Mesenchymal stem cell (in vitro differentiated cells and primary cell): ENCODE measurements around the gene GPR15LG. TPM values are rescaled to one million over a fixed set of nuclear protein-coding genes. Genes with fewer than 3 reads are reported as not detected.
"Not testable (repeated sequence)": the region's sequence is repeated elsewhere in the genome, so short reads cannot be mapped to it uniquely, and the experiment has no call there.

Source experiments
- DNase-seq: peaks from one replicate; pipeline ENCODE4 v3.0.0-alpha.2; 2013
- H2AFZ ChIP-seq: one replicate; pipeline ENCODE4 v1.6.1; 2013; ENCODE audit warnings: low read depth, mild to moderate bottlenecking, control low read depth, inconsistent platforms, low read length, moderate library complexity
- H2AK5ac ChIP-seq: 2 replicates; pipeline ENCODE4 v1.6.1; 2013; ENCODE audit warnings: low read length, moderate library complexity, mild to moderate bottlenecking, inconsistent platforms; ENCODE audit not compliant: severe bottlenecking
- H2BK120ac ChIP-seq: one replicate; pipeline ENCODE4 v1.6.1; 2013; ENCODE audit warnings: low read depth, mild to moderate bottlenecking, inconsistent platforms, low read length, moderate library complexity
- H2BK12ac ChIP-seq, 2 experiments: one replicate each; pipeline ENCODE4 v1.6.1; 2013; ENCODE audit warnings: inconsistent platforms in 2 of 2, low read length in 2 of 2, mild to moderate bottlenecking in 2 of 2, moderate library complexity in 2 of 2, control low read depth in 1 of 2
- H2BK15ac ChIP-seq: one replicate; pipeline ENCODE4 v1.6.1; 2013; ENCODE audit warnings: mild to moderate bottlenecking, low read depth, inconsistent platforms; ENCODE audit not compliant: poor library complexity, severe bottlenecking
- H2BK5ac ChIP-seq: 2 replicates; pipeline ENCODE4 v1.6.1; 2013; ENCODE audit warnings: low read depth, mild to moderate bottlenecking, low read length, control low read depth, inconsistent platforms; ENCODE audit not compliant: poor library complexity, severe bottlenecking
- H3K14ac ChIP-seq, 2 experiments: one replicate each; pipeline ENCODE4 v1.6.1; 2013; ENCODE audit warnings: inconsistent platforms in 2 of 2, low read length in 2 of 2, control low read depth in 1 of 2, mild to moderate bottlenecking in 1 of 2, moderate library complexity in 1 of 2
- H3K18ac ChIP-seq, 2 experiments: one replicate each; pipeline ENCODE4 v1.6.1; 2013; ENCODE audit warnings: inconsistent platforms in 2 of 2, low read length in 2 of 2, control low read depth in 1 of 2, low read depth in 1 of 2, mild to moderate bottlenecking in 1 of 2
- H3K23ac ChIP-seq, 2 experiments: one replicate each; pipeline ENCODE4 v1.6.1; 2013; ENCODE audit warnings: inconsistent platforms in 2 of 2, low read length in 2 of 2, mild to moderate bottlenecking in 2 of 2, moderate library complexity in 2 of 2, control low read depth in 1 of 2
- H3K27ac ChIP-seq: 2 replicates; pipeline ENCODE4 v1.5.1; 2013; ENCODE audit warnings: mild to moderate bottlenecking, moderate library complexity, low read length, control low read depth, inconsistent platforms; ENCODE audit not compliant: poor library complexity, severe bottlenecking
- H3K27me3 ChIP-seq, 2 experiments: 2 replicates each; pipeline versions ENCODE4 v1.6.1 to v1.7.0; 2013; ENCODE audit warnings: low read length in 2 of 2, mild to moderate bottlenecking in 2 of 2, moderate library complexity in 2 of 2, control low read depth in 1 of 2, inconsistent platforms in 1 of 2; ENCODE audit not compliant: control insufficient read depth in 1 of 2, insufficient read depth in 1 of 2
- H3K36me3 ChIP-seq, 2 experiments: 2 replicates each; pipeline versions ENCODE4 v1.6.1 to v1.7.0; 2013; ENCODE audit warnings: low read length in 2 of 2, control low read depth in 1 of 2, inconsistent platforms in 1 of 2, low read depth in 1 of 2, mild to moderate bottlenecking in 1 of 2; ENCODE audit not compliant: insufficient read depth in 2 of 2, control insufficient read depth in 1 of 2
- H3K4ac ChIP-seq, 2 experiments: one replicate each; pipeline ENCODE4 v1.6.1; 2013; ENCODE audit warnings: inconsistent platforms in 2 of 2, low read length in 2 of 2, mild to moderate bottlenecking in 2 of 2, moderate library complexity in 2 of 2, control low read depth in 1 of 2, low read depth in 1 of 2
- H3K4me1 ChIP-seq: 2 replicates; pipeline ENCODE4 v1.6.1; 2013; ENCODE audit warnings: low read depth, low read length, control low read depth; ENCODE audit not compliant: control insufficient read depth, insufficient read depth
- H3K4me2 ChIP-seq: 2 replicates; pipeline ENCODE4 v1.6.1; 2013; ENCODE audit warnings: low read length, mild to moderate bottlenecking, inconsistent platforms; ENCODE audit not compliant: poor library complexity, severe bottlenecking
- H3K4me3 ChIP-seq, 2 experiments: 2 replicates each; pipeline versions ENCODE4 v1.5.1 to v1.7.0; 2013; ENCODE audit warnings: low read length in 2 of 2, mild to moderate bottlenecking in 2 of 2, control low read depth in 1 of 2, low read depth in 1 of 2; ENCODE audit not compliant: insufficient read depth in 1 of 2
- H3K79me1 ChIP-seq: replicated peaks from 2 replicates; pipeline ENCODE4 v1.6.1; 2013; ENCODE audit warnings: mild to moderate bottlenecking, control low read depth, low read length, inconsistent platforms; ENCODE audit not compliant: poor library complexity, severe bottlenecking
- H3K9ac ChIP-seq: 2 replicates; pipeline ENCODE4 v1.7.0; 2013; ENCODE audit warnings: mild to moderate bottlenecking, low read length, moderate library complexity
- H3K9me3 ChIP-seq: 2 replicates; pipeline ENCODE4 v1.7.0; 2013; ENCODE audit warnings: mild to moderate bottlenecking, low read length; ENCODE audit not compliant: control insufficient read depth
- H4K8ac ChIP-seq: one replicate; pipeline ENCODE4 v1.6.1; 2013; ENCODE audit warnings: inconsistent platforms, mild to moderate bottlenecking, low read length, moderate library complexity
- H4K91ac ChIP-seq: one replicate; pipeline ENCODE4 v1.6.1; 2013; ENCODE audit warnings: mild to moderate bottlenecking, low read length, inconsistent platforms
- WGBS: methylation state at CpG from one replicate; pipeline ENCODE4 v1.1.7; 2013; ENCODE audit warnings: mixed read lengths; 5-methylcytosine and 5-hydroxymethylcytosine counted together
- polyA plus RNA-seq, 2 experiments: library from polyadenylated mRNA; stranded (reverse); fragments of 200-250 nt; gene quantifications; one replicate each; pipeline ENCODE4 v1.2.3, GENCODE V29; 2013

Gene GPR15LG
- not detected for polyA plus RNA-seq (2013, experiment 1 of 2)
- not detected for polyA plus RNA-seq (2013, experiment 2 of 2)

GRCh38 chr10:84173501-84173929 is at the start of gene GPR15LG:
Gene GPR15LG, plus strand, starts transcription at chr10:84173801. Its CDS starts 51 bp downstream, at chr10:84173852.
- Histone ChIP-seq H3K79me1 (no peaks in the 10 kb centered on the region), H3K14ac (no peak within 1 kb of the TSS), H2BK12ac (no peak within 1 kb of the TSS), H2BK120ac (no peak within 1 kb of the TSS), H2AFZ (no peak within 1 kb of the TSS), H4K91ac (no peak within 1 kb of the TSS), H2BK15ac (no peak within 1 kb of the TSS), H3K36me3 (no peaks in the 10 kb centered on the region), H4K8ac (no peak within 1 kb of the TSS), H3K27me3 (peaks cover 0 to 7% of the 10 kb centered on the region in 2 experiments), H3K9ac (no peak within 1 kb of the TSS), H3K4me2 (no peak within 1 kb of the TSS), H3K27ac (peak within 1 kb of the TSS; percentile 96), H3K9me3 (no peaks in the 10 kb centered on the region), H2AK5ac (peak within 1 kb of the TSS; percentile 95), H3K18ac (no peak within 1 kb of the TSS), H3K4ac (no peak within 1 kb of the TSS), H3K23ac (no peak within 1 kb of the TSS), H3K4me3 (no peak within 1 kb of the TSS), H3K4me1 (peaks cover 27% of the 10 kb centered on the region), H2BK5ac (peak within 1 kb of the TSS; percentile 45)
- no peak for DNase-seq
- WGBS, result 84% methylated on average over 2 of the region's 2 CpGs

- H3K79me1 ChIP-seq, H4K8ac ChIP-seq, H3K27me3 ChIP-seq, H3K23ac ChIP-seq, H3K9me3 ChIP-seq, H3K4ac ChIP-seq, H3K36me3 ChIP-seq, H4K91ac ChIP-seq, DNase-seq, H3K18ac ChIP-seq, H2BK120ac ChIP-seq, H3K4me3 ChIP-seq, H3K27ac ChIP-seq, H3K9ac ChIP-seq, H2AFZ ChIP-seq, H3K14ac ChIP-seq, H2AK5ac ChIP-seq, H3K4me1 ChIP-seq, H2BK12ac ChIP-seq, H2BK5ac ChIP-seq, H3K4me2 ChIP-seq, H2BK15ac ChIP-seq: not testable (repeated sequence)
- WGBS, result 69% methylated on average over 9 of the region's 10 CpGs
These were observed 47.5 kb upstream of the GPR15LG start for GRCh38 chr10:84125910-84126784.

DNA sequence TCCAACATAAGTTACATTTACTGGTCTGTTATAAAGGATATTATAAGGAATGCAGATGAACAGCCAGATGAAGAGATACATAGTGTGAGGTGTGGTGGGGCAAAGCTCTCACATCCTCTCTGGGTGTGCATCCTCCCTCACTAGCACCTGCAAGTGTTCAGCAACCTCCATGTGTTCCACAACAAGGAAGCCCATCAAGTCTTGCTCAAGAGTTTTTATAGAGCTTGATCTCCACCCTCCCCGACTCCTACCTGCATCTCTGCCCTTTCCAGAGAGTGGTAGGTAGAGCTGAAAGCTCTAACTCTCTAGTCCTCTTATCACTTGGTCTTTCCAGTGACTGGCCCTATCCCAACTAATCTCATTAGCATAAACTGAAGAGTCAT is 46.8 kb upstream of the GPR15LG start:
- 86% methylated on average over 1 of the region's 1 CpG for WGBS
- Histone ChIP-seq H2AK5ac (no peak overlapping the region), H3K9me3 (peaks cover 8% of the 10 kb centered on the region), H3K36me3 (no peaks in the 10 kb centered on the region), H3K18ac (no peak overlapping the region), H2BK15ac (no peak overlapping the region), H3K79me1 (no peaks in the 10 kb centered on the region), H2BK120ac (no peak overlapping the region), H3K4me3 (no peak overlapping the region), H3K27me3 (no peaks in the 10 kb centered on the region), H3K23ac (no peak overlapping the region), H4K8ac (no peak overlapping the region), H3K9ac (no peak overlapping the region), H2BK12ac (no peak overlapping the region), H2AFZ (no peak overlapping the region), H4K91ac (no peak overlapping the region), H3K4me1 (no peaks in the 10 kb centered on the region), H3K14ac (no peak overlapping the region), H2BK5ac (no peak overlapping the region), H3K4ac (no peak overlapping the region), H3K27ac (no peak overlapping the region), H3K4me2 (no peak overlapping the region)
- DNase-seq, result no peak

DNA sequence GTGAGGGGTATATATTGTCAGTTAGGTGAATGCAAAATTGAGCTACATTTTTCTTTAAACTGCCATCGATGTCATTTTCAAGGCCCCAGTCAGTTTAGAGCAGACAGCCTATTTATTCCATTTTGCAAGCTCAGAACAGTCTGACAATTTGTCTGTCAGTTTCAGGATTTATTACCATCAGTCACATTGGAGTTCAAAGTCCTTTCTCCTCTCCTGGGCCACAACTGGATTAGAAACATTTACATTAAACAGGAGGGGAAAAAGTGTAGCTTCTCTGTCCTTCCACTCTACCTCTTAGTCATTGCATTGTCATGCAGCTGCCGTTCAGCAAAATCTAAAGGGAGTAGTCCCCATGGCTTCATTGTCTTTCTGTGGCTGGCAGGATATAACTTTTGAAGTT is 37.8 kb upstream of the GPR15LG start:
- no peak overlapping the region for H3K4me3 ChIP-seq
- no peaks in the 10 kb centered on the region for H3K79me1 ChIP-seq
- no peak for DNase-seq
- H2BK120ac ChIP-seq, result no peak overlapping the region
- no peak overlapping the region for H3K4ac ChIP-seq
- no peak overlapping the region for H2BK5ac ChIP-seq
- no peak overlapping the region for H2BK15ac ChIP-seq
- no peak overlapping the region for H3K18ac ChIP-seq
- no peaks in the 10 kb centered on the region for H3K36me3 ChIP-seq
- no peak overlapping the region for H3K4me2 ChIP-seq
- no peak overlapping the region for H3K9ac ChIP-seq
- H3K9me3 ChIP-seq, result no peaks in the 10 kb centered on the region
- no peak overlapping the region for H2AFZ ChIP-seq
- H2AK5ac ChIP-seq, result no peak overlapping the region
- H3K14ac ChIP-seq, result no peak overlapping the region
- H4K91ac ChIP-seq, result no peak overlapping the region
- no peak overlapping the region for H3K23ac ChIP-seq
- no peaks in the 10 kb centered on the region for H3K27me3 ChIP-seq
- no peaks in the 10 kb centered on the region for H3K4me1 ChIP-seq
- no peak overlapping the region for H4K8ac ChIP-seq
- H2BK12ac ChIP-seq, result no peak overlapping the region
- WGBS, result 70% methylated on average over 2 of the region's 2 CpGs
- H3K27ac ChIP-seq, result no peak overlapping the region
